Left kidney (tissue), 2 donors: ENCODE data around the gene NBPF4. TPM values are rescaled to one million over a fixed set of nuclear protein-coding genes. Genes with fewer than 3 reads are reported as not detected.
A peak's percentile ranks its signal among the peaks of the same experiment; 100 is the strongest.
"Not testable (repeated sequence)": the region's sequence is repeated elsewhere in the genome, so short reads cannot be mapped to it uniquely, and the experiment has no call there.

Experiments used
- DNase-seq: peaks from one replicate; pipeline ENCODE4 v3.0.0-alpha.2; 2013
- polyA plus RNA-seq: library from polyadenylated mRNA; unstranded; fragments of 120-200 nt; gene quantifications from one replicate; pipeline ENCODE4 v1.2.1, GENCODE V29; 2013; ENCODE audit not compliant: insufficient read length

Gene NBPF4
- polyA plus RNA-seq, 1 donor = not detected

- DNase-seq = no peak
These were observed 34.3 kb downstream of the NBPF4 start for GRCh38 chr1:108209456-108210108.

DNA sequence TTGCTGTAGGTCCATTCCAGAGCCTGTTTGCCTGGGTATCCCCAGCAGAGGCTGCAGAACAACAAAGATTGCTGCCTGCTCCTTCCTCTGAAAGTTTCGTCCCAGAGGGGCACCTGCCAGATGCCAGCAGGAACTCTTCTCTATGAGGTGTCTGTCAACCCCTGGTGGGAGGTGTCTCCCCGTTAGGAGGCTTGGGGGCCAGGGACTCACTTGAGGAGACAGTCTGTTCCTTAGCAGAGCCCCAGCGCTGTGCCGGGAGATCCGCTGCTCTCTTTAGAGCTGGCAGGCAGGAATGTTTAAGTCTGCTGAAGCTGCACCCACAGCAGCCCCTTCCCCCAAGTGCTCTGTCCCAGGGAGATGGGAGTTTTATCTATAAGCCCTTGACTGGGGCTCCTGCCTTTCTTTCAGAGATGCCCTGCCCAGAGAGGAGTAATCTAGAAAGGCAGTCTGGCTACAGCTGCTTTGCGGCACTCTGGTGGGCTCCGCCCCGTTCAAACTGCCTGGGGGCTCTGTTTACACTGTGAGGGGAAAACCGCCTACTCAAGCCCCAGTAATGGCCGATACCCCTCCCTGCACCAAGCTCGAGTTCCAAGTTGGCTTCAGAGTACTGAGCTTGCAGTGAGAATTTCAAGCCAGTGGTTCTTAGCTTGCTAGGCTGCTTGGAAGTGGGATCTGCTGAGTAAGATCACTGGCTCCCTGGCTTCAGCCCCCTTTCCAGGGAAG lies 35.0 kb downstream of the NBPF4 start:
- no peak for DNase-seq

GRCh38 chr1:108203582-108203981 lies 40.3 kb downstream of the NBPF4 start:
- DNase-seq = not testable (repeated sequence)

DNA sequence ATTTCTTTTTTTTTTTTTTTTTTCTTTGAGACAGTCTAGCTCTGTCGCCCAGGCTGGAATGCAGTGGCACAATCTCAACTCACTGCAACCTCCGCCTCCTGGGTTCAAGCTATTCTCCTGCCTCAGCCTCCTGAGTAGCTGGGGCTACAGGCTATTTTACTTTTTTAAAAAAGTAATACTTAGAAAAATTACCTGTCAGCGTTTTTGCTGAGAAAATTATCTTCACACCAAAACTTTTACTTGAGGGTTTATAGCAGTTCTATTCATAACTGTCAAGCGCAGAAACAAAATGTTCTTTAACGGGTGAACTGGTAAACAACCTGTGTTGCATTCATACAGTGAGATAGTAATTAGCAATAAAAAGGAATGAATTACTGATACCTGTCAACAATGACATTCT lies 42.2 kb downstream of the NBPF4 start:
- DNase-seq = no peak

GRCh38 chr1:108200687-108201051 lies 43.2 kb downstream of the NBPF4 start:
- peak; percentile 46 for DNase-seq

DNA sequence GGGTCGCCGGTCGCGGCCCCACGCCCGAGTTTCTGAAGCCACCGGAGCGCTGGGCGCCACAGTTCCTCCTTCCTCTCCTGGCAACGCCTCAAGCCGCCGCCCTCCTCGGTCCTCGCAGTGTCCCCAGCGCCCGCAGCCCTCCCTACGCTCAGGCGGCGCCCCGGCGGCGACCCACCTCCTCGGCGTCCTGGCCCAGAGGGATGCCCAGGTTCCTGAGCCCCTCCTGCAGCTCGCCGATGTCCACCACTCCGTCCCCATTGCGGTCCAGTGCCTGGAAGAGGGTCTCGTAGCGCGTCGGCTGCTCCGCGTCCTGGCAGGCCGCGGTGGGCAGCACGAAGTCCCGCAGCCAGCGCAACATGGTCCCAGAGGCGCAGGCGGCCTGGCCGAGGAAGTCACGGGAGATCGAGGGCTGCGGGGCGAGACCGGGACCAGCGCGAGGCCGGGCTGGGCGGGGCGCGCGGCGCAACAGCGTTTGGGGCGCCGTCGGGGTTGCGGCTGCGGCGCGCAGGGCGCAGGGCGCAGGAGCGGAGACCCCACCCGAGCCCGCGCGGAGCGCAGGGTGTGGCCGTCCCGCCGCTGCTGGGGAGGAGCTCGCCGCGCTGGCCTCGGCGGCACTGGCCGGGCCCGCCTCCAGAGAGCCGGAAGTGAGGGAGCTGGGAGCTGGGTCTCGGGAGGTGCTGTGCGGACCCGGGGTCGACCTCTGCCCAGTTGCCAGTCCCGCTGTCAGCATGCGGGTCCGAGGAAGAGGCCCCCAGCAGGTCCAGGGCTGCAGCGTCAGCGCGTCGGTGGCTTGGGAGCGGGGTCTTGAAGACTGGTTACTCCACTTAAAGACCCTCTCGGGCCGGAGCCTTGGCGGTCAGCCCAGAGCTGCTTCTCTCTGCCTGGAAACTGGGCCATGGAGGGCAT lies 43.8 kb downstream of the NBPF4 start, which contains the start of gene SLC25A24:
Gene SLC25A24 (minus strand): TSS at position 563 of the 906 bp plus-strand sequence. CDS start 205 bp downstream, at position 358.
- peak; percentile 77 for DNase-seq

- DNase-seq = peak; percentile 39
These were observed 44.6 kb downstream of the NBPF4 start for GRCh38 chr1:108199201-108199691.

GRCh38 chr1:108194051-108194450 lies 49.8 kb downstream of the NBPF4 start:
- DNase-seq = no peak

DNA sequence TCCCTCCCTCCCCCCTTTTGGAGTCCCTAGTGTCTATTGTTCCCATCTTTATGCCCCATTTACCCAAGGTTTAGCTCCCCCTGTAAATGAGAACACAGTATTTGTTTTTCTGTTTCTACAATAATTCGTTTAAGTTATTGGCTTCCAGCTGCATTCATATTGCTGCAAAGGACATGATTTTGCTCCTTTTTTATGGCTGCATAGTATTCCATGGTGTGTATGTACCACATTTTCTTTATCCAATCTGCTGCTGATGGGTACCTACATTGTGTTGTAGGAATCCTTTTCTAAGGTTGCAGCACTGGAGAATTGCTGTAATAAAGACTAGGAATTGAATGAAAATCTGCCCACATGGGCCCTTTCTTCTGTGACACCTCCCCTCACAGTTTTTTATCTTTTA lies 50.5 kb downstream of the NBPF4 start:
- no peak for DNase-seq

- DNase-seq = no peak
These were observed 51.3 kb downstream of the NBPF4 start for GRCh38 chr1:108192581-108192980.

DNA sequence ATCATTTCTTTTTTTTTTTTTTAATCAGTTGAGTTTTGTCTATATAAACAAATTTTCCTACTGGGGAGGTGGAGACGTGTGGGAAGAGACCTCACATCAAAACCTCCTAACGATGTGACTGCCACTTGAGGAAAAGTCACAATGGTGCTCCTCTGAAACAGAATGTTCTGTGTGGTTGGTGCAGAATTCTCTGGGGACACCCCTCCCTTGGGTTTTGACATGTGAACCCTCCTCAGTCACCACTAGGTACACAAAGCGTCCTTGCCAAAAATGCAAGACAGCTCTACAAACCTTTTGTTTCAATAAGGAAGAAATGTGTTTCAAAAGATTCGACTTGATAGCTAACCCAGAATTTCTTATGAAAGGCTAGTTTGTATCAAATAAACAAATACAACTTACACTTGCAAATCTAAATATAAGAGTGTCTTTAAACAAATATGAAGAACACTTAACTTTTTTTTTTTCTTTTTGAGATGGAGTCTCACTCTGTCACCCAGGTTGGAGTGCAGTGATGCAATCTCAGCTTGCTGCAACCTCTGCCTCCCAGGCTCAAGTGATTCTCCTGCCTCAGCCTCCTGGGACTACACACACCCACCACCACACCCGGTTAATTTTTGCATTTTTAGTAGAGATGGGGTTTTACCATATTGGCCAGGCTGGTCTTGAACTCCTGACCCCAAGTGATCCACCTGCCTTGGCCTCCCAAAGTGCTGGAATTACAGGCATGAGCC lies 53.0 kb downstream of the NBPF4 start:
- no peak for DNase-seq

DNA sequence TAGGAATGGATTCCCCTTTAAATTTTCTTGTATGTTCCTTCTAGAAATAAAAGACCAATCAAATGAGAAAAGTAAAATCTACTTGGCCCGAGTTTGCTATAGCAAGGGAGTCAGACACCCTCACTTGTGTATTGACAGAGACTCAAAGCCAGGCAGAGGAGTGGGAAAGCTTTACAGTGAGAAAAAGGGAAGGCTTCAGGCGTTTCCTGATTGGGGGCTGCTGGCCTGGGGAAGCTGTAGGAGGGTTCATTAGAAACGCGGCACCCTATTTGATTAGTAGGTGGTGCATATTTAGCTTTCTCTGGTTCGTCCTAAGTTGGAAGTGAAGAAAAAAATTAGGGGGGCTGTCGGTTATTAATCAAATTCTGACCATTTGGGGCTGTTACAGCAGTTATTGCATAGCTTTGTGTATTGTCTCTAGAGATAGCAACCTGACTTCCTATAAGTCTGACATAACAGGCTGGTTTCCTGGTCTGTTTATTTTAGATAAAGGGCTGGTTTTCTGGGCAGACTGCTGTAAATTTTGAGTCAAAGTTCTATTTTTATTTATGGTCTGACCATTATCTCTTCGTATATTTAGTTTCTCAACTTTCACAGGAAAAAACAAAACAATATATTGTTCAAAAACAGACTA lies 53.8 kb downstream of the NBPF4 start:
- DNase-seq = no peak

DNA sequence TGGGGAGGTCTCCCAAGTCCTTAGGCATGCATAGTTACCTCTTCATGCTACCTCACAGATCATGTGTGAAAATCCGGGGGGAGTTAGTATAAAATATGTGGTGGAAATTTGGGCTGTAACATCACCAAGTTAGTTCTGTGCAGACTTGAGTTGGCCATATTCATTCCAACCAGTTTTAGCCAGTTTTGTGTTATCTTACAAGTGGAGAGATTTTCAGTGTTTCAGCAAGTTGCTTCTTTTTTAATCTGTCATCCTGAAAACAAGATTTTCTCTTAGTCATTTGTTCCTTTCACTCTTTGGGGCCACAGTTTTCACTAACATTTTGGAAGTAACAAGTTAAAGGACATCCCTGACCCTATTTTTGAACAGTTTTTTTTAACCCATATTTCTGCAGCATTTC lies 55.1 kb downstream of the NBPF4 start:
- no peak for DNase-seq

DNA sequence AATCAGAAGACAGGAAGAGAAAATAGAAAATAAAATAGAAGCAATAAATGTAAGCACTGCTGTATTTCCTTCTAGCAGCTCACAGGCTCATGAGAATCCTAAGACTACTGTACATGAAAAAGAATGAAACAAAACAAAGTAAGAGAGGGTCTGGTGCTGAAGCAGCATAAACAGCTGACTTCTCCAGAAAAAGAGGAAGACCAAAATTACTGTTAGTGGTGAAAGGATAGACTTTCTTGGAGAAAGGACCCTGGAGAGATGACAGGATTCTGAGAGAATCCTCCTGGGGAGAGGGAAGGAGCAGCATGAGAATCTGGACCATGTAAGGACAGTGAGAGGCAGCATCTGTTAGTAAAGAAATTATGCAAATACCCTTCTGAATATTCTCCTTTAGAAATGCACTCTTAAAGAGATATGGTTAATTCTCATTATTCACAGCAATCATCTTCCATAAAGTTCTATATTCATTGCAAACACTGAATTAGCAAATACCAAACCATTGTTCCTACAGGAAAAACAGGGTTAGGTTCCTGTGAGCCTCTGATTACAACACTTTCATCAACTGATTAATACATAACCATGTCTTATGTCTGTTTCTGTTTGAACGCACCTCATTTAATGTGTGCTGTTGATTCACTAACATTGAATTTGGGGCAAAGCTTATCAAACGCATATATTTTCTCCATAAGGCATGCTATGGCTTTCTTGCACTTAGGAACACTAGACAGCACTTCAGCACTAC lies 60.7 kb downstream of the NBPF4 start:
- DNase-seq = no peak

DNA sequence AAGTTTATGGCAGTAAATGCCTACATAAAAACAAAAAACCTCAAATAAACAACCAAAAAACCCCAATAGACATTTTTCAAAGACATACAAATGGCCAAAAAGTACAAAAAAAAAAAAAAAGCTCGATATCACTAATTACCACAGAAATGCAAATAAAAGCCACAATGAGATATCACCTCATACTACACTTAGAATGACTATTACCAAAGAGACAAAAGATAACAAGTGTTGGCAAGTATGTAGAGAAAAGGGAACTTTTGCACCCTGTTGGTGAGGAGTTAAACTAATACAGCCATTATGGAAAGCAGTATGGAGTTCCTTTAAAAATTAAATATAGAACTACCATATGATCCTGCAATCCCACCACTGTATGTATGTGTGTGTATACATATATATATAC lies 64.9 kb downstream of the NBPF4 start:
- no peak for DNase-seq

Other genes with a start within 250 kb of the NBPF4 start
- gene SLC25A24, start 43.7 kb downstream of the NBPF4 start, polyA plus RNA-seq = 47.7 TPM
- not detected for gene NBPF6, start 206.3 kb upstream of the NBPF4 start, polyA plus RNA-seq